Measurements from ENCODE around the gene VPS29. TPM values are rescaled to one million over a fixed set of nuclear protein-coding genes. Genes with fewer than 3 reads are reported as not detected.

The VPS29 gene
- total and polyA plus RNA-seq, 9 of the 15 experiments (the other 6 are each of a cell fraction or from before 2014, with no cell fraction given): 85.8 to 638 (median 272) TPM

DNA sequence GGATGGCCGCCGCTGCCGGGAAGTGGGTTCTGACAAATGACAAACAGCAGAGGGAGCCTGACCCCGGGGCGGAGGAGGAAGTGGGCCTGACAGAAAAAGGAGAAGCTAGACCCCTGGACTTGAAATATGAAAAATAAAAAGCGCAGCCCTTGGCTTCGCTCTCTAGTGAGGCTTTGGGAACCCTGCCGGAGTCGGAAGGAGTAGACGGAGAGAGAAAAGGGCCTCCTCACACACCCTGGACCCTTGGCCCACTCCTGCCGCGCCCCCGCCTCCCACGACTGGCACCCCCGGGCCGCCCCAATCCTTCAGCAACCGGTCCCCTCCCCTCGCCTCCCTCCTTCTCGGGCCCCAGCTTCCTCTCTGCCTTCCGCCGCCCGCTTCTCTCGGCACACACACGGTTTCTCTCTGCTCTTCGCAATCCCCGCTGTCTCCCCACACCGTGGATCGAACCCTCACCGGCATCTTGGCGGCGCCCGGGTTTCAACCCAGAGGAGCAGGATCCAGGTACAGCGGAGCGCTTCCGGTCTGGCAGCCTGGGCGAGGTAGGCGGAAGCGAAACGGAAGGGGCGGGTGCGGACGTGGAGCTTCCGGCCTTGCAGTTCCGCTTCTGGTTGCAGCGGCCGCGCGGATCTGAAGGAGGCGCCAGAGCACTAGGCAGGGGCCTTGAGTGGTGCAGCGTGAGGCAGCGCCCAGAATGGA lies 52.0 kb downstream of the VPS29 start, which contains the start of gene ARPC3 (continued):
- TF ChIP-seq, protein P1, sequence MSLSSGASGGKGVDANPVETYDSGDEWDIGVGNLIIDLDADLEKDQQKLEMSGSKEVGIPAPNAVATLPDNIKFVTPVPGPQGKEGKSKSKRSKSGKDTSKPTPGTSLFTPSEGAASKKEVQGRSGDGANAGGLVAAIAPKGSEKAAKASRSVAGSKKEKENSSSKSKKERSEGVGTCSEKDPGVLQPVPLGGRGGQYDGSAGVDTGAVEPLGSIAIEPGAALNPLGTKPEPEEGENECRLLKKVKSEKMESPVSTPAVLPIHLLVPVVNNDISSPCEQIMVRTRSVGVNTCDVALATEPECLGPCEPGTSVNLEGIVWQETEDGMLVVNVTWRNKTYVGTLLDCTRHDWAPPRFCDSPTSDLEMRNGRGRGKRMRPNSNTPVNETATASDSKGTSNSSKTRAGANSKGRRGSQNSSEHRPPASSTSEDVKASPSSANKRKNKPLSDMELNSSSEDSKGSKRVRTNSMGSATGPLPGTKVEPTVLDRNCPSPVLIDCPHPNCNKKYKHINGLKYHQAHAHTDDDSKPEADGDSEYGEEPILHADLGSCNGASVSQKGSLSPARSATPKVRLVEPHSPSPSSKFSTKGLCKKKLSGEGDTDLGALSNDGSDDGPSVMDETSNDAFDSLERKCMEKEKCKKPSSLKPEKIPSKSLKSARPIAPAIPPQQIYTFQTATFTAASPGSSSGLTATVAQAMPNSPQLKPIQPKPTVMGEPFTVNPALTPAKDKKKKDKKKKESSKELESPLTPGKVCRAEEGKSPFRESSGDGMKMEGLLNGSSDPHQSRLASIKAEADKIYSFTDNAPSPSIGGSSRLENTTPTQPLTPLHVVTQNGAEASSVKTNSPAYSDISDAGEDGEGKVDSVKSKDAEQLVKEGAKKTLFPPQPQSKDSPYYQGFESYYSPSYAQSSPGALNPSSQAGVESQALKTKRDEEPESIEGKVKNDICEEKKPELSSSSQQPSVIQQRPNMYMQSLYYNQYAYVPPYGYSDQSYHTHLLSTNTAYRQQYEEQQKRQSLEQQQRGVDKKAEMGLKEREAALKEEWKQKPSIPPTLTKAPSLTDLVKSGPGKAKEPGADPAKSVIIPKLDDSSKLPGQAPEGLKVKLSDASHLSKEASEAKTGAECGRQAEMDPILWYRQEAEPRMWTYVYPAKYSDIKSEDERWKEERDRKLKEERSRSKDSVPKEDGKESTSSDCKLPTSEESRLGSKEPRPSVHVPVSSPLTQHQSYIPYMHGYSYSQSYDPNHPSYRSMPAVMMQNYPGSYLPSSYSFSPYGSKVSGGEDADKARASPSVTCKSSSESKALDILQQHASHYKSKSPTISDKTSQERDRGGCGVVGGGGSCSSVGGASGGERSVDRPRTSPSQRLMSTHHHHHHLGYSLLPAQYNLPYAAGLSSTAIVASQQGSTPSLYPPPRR (CRISPR knock-in tag; IDR thresholded peaks at IDR 0.05; ENCODE audit: borderline replicate concordance): peak; percentile 82; the same call in 1 of the 2 replicates
- peak in 1 of 2 experiments; percentile 24; a peak in 1 of 4 replicates for TF ChIP-seq TEAD1 (CRISPR knock-in tag; IDR thresholded peaks at IDR 0.05)
- TF ChIP-seq CBFA2T3 (IDR thresholded peaks at IDR 0.05): peak; percentile 6; the same call in 1 of the 2 replicates
- TF ChIP-seq SMARCB1 (IDR thresholded peaks at IDR 0.05; ENCODE audit: insufficient read length, low read depth): no peak
- peak; percentile 96 for TF ChIP-seq SP1 (CRISPR knock-in tag; IDR thresholded peaks at IDR 0.05)
- 0 out of 2 replicates have a peak, but pooled peaks have one; percentile 7 for TF ChIP-seq KLF13 (tag; IDR thresholded peaks at IDR 0.05; ENCODE audit: borderline replicate concordance, low read depth)
- TF ChIP-seq, protein P2, sequence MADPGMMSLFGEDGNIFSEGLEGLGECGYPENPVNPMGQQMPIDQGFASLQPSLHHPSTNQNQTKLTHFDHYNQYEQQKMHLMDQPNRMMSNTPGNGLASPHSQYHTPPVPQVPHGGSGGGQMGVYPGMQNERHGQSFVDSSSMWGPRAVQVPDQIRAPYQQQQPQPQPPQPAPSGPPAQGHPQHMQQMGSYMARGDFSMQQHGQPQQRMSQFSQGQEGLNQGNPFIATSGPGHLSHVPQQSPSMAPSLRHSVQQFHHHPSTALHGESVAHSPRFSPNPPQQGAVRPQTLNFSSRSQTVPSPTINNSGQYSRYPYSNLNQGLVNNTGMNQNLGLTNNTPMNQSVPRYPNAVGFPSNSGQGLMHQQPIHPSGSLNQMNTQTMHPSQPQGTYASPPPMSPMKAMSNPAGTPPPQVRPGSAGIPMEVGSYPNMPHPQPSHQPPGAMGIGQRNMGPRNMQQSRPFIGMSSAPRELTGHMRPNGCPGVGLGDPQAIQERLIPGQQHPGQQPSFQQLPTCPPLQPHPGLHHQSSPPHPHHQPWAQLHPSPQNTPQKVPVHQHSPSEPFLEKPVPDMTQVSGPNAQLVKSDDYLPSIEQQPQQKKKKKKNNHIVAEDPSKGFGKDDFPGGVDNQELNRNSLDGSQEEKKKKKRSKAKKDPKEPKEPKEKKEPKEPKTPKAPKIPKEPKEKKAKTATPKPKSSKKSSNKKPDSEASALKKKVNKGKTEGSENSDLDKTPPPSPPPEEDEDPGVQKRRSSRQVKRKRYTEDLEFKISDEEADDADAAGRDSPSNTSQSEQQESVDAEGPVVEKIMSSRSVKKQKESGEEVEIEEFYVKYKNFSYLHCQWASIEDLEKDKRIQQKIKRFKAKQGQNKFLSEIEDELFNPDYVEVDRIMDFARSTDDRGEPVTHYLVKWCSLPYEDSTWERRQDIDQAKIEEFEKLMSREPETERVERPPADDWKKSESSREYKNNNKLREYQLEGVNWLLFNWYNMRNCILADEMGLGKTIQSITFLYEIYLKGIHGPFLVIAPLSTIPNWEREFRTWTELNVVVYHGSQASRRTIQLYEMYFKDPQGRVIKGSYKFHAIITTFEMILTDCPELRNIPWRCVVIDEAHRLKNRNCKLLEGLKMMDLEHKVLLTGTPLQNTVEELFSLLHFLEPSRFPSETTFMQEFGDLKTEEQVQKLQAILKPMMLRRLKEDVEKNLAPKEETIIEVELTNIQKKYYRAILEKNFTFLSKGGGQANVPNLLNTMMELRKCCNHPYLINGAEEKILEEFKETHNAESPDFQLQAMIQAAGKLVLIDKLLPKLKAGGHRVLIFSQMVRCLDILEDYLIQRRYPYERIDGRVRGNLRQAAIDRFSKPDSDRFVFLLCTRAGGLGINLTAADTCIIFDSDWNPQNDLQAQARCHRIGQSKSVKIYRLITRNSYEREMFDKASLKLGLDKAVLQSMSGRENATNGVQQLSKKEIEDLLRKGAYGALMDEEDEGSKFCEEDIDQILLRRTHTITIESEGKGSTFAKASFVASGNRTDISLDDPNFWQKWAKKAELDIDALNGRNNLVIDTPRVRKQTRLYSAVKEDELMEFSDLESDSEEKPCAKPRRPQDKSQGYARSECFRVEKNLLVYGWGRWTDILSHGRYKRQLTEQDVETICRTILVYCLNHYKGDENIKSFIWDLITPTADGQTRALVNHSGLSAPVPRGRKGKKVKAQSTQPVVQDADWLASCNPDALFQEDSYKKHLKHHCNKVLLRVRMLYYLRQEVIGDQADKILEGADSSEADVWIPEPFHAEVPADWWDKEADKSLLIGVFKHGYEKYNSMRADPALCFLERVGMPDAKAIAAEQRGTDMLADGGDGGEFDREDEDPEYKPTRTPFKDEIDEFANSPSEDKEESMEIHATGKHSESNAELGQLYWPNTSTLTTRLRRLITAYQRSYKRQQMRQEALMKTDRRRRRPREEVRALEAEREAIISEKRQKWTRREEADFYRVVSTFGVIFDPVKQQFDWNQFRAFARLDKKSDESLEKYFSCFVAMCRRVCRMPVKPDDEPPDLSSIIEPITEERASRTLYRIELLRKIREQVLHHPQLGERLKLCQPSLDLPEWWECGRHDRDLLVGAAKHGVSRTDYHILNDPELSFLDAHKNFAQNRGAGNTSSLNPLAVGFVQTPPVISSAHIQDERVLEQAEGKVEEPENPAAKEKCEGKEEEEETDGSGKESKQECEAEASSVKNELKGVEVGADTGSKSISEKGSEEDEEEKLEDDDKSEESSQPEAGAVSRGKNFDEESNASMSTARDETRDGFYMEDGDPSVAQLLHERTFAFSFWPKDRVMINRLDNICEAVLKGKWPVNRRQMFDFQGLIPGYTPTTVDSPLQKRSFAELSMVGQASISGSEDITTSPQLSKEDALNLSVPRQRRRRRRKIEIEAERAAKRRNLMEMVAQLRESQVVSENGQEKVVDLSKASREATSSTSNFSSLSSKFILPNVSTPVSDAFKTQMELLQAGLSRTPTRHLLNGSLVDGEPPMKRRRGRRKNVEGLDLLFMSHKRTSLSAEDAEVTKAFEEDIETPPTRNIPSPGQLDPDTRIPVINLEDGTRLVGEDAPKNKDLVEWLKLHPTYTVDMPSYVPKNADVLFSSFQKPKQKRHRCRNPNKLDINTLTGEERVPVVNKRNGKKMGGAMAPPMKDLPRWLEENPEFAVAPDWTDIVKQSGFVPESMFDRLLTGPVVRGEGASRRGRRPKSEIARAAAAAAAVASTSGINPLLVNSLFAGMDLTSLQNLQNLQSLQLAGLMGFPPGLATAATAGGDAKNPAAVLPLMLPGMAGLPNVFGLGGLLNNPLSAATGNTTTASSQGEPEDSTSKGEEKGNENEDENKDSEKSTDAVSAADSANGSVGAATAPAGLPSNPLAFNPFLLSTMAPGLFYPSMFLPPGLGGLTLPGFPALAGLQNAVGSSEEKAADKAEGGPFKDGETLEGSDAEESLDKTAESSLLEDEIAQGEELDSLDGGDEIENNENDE (IDR thresholded peaks at IDR 0.05; ENCODE audit: low read depth, low read length): no peak
- TF ChIP-seq KAT7 (CRISPR knock-in tag; IDR thresholded peaks at IDR 0.05; ENCODE audit: borderline replicate concordance): 0 out of 2 replicates have a peak, but pooled peaks have one; percentile 27
- TF ChIP-seq KLF16 (IDR thresholded peaks at IDR 0.05): peak; percentile 46; the same call in 1 of the 2 replicates
- peak; percentile 30 for TF ChIP-seq CCNT2 (IDR thresholded peaks at IDR 0.05; ENCODE audit: borderline replicate concordance, extremely low read depth, insufficient read length, low read depth, low read length)

Measured in K562 (cell line).